ENCODE results near the gene EYA2.

DNA sequence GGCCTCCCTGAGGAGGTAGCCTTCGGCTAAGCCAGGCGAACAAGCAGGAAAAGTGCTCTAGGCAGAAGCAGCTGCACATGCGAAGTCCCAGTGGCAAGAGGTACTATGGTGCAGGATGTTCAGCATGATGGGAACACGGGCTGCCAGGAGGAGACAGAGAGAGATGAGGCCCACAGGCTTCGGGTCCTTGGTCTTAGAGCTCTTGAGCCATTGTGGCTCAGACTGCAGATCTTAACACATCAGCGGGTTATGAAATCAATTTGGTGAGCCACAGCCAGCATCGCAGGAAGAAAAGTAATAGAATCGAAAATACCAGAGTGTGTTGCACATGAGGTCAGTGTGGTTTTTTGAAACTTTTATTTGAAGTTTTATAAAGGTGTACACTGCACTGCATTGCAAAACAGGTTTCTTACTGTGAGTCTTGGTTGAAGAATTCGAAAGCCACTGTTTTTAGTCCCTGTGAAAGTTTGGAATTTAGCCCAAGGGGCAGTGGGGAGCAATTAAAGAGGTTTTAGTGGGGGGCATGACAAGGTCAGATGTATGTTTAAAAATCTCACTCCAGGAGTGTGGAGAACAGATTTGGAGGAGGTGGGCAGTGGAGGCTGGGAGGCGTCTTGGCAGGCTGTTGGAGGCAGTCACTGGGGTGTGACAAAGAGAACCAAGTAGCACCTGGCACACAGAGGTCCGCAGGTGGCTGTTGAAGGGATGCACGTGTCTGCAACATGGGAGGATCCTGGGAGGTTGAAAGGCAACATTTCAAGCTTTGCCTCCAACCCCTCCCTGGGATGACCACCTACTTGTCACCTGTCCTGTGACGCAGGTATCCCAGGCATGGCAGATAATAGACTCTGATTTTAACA, 69.3 kb downstream of the EYA2 start:
- TF ChIP-seq SUZ12 (IDR thresholded peaks at IDR 0.05; ENCODE audit: extremely low read depth, insufficient read depth, insufficient read length) (no peak), YY1 (IDR thresholded peaks at IDR 0.05; ENCODE audit: insufficient read depth, insufficient read length) (no peak)
